CD14-positive monocyte (primary cell): ENCODE measurements around the gene ACCS. TPM values are rescaled to one million over a fixed set of nuclear protein-coding genes. Genes with fewer than 3 reads are reported as not detected.

Experiments used
- DNase-seq, 3 donors: peaks; one replicate each; pipeline ENCODE4 v3.0.0-alpha.2; 2011 to 2022
- H2AFZ ChIP-seq: 2 replicates; pipeline ENCODE4 v1.6.0; 2012; ENCODE audit warnings: mild to moderate bottlenecking, low read depth, low read length, inconsistent platforms; ENCODE audit not compliant: insufficient read depth, poor library complexity, severe bottlenecking
- H3K27ac ChIP-seq, 2 donors: 1 replicate in 1 of 2; 2 replicates in 1 of 2; pipeline ENCODE4 v1.5.1; 2012 to 2013; ENCODE audit warnings: low read length in 2 of 2, control low read depth in 1 of 2, inconsistent platforms in 1 of 2, low read depth in 1 of 2, mild to moderate bottlenecking in 1 of 2
- H3K27me3 ChIP-seq, 2 donors: one replicate each; pipeline versions ENCODE4 v1.6.0 to v1.6.1; 2011 to 2013; ENCODE audit warnings: low read length in 2 of 2; ENCODE audit not compliant: control insufficient read depth in 2 of 2, insufficient read depth in 2 of 2
- H3K36me3 ChIP-seq, 2 donors: replicated peaks in 1 of 2; 1 replicate in 1 of 2; 2 replicates in 1 of 2; pipeline versions ENCODE4 v1.5.1 to v1.6.1; 2012 to 2013; ENCODE audit warnings: low read length in 2 of 2, control low read depth in 1 of 2, inconsistent platforms in 1 of 2, mild to moderate bottlenecking in 1 of 2; ENCODE audit not compliant: insufficient read depth in 2 of 2, control insufficient read depth in 1 of 2
- H3K4me1 ChIP-seq, 2 donors: 1 replicate in 1 of 2; 2 replicates in 1 of 2; pipeline versions ENCODE4 v1.5.1 to v1.6.1; 2012 to 2013; ENCODE audit warnings: low read length in 2 of 2, control low read depth in 1 of 2, inconsistent platforms in 1 of 2, mild to moderate bottlenecking in 1 of 2, moderate library complexity in 1 of 2; ENCODE audit not compliant: insufficient read depth in 2 of 2, control insufficient read depth in 1 of 2
- H3K4me2 ChIP-seq: replicated peaks from 2 replicates; pipeline ENCODE3; 2012; ENCODE audit warnings: low read length, moderate library complexity, mild to moderate bottlenecking; ENCODE audit not compliant: poor library complexity, severe bottlenecking; ENCODE audit errors: extremely low read depth
- H3K4me3 ChIP-seq, 3 experiments: fragments of 200-600 bp in 1 of 3; sonication (generic) in 1 of 3; replicated peaks in 1 of 3; 1 replicate in 2 of 3; 2 replicates in 1 of 3; pipeline ENCODE4 v1.5.1; 2011 to 2013; ENCODE audit warnings: low read length in 3 of 3, mild to moderate bottlenecking in 3 of 3, control low read depth in 2 of 3, low read depth in 2 of 3, inconsistent platforms in 1 of 3, moderate library complexity in 1 of 3
- H3K79me2 ChIP-seq: 2 replicates; pipeline ENCODE4 v1.6.0; 2012; ENCODE audit warnings: mild to moderate bottlenecking, control low read depth, inconsistent platforms, low read length, moderate library complexity; ENCODE audit not compliant: insufficient read depth
- H3K9ac ChIP-seq: 2 replicates; pipeline ENCODE4 v1.6.0; 2017; ENCODE audit warnings: low read length, mild to moderate bottlenecking; ENCODE audit not compliant: insufficient read depth, poor library complexity, severe bottlenecking
- H3K9me3 ChIP-seq, 2 donors: replicated peaks in 1 of 2; 1 replicate in 1 of 2; 2 replicates in 1 of 2; pipeline versions ENCODE4 v1.5.1 to v1.6.1; 2012 to 2013; ENCODE audit warnings: low read length in 2 of 2, control low read depth in 1 of 2; ENCODE audit not compliant: control insufficient read depth in 1 of 2, insufficient read depth in 1 of 2
- H4K20me1 ChIP-seq: 2 replicates; pipeline ENCODE4 v1.6.0; 2012; ENCODE audit warnings: mild to moderate bottlenecking, low read length, control low read depth, moderate library complexity; ENCODE audit not compliant: insufficient read depth
- H3K27ac Mint-ChIP-seq, 7 donors: one replicate each; pipeline ENCODE4 v1.8.0; 2020; ENCODE audit warnings: mild to moderate bottlenecking in 7 of 7, mixed read lengths in 7 of 7, moderate library complexity in 6 of 7, inconsistent platforms in 2 of 7
- H3K27me3 Mint-ChIP-seq, 3 donors: one replicate each; pipeline ENCODE4 v1.8.0; 2021 to 2022; ENCODE audit warnings: low read depth in 3 of 3, mild to moderate bottlenecking in 3 of 3, mixed read lengths in 3 of 3, moderate library complexity in 3 of 3, inconsistent platforms in 1 of 3
- H3K36me3 Mint-ChIP-seq, 2 donors: one replicate each; pipeline ENCODE4 v1.8.0; 2020; ENCODE audit warnings: mixed read lengths in 2 of 2, inconsistent platforms in 1 of 2, mild to moderate bottlenecking in 1 of 2
- H3K4me1 Mint-ChIP-seq: one replicate; pipeline ENCODE4 v1.8.0; 2020; ENCODE audit warnings: mild to moderate bottlenecking, mixed read lengths
- H3K4me3 Mint-ChIP-seq, 2 donors: one replicate each; pipeline ENCODE4 v1.8.0; 2020; ENCODE audit warnings: mild to moderate bottlenecking in 2 of 2, mixed read lengths in 2 of 2, moderate library complexity in 1 of 2
- H3K9me3 Mint-ChIP-seq, 7 donors: one replicate each; pipeline ENCODE4 v1.8.0; 2020 to 2022; ENCODE audit warnings: mixed read lengths in 7 of 7, mild to moderate bottlenecking in 6 of 7, moderate library complexity in 6 of 7, inconsistent platforms in 2 of 7
- CTCF ChIP-seq: fragments of 200-600 bp; IDR thresholded peaks from one replicate; pipeline ENCODE4 v1.8.0; 2022; ENCODE audit warnings: antibody characterized with exemption, mild to moderate bottlenecking
- WGBS: methylation state at CpG from one replicate; pipeline ENCODE4 v1.1.5; 2013; ENCODE audit warnings: missing lambda C conversion rate; ENCODE audit not compliant: insufficient coverage; 5-methylcytosine and 5-hydroxymethylcytosine counted together
- intact Hi-C, 2 donors: fragments of 100-400 bp; cut with micrococcal nuclease; formaldehyde crosslinking; loops; one replicate each; pipeline versions ENCODE4 v1.15.0 to v1.15.1; 2023
- polyA plus RNA-seq, 3 donors: library from polyadenylated mRNA; depleted of rRNA in 1 of 3; unstranded in 2 of 3; stranded (reverse) in 1 of 3; fragments of 300-500 nt in 2 of 3; fragments of >200 nt in 1 of 3; fragmentation: Illumina TruSeq in 2 of 3; gene quantifications; 1 replicate in 2 of 3; 2 replicates in 1 of 3; pipeline ENCODE4 v1.2.3, GENCODE V29; 2012 to 2021

The ACCS gene
- polyA plus RNA-seq, 3 donors: 1.3 to 46.6 (median 1.7) TPM

GRCh38 chr11:44033856-44034255, 32.2 kb upstream of the ACCS start:
- no peak overlapping the region for H3K4me2 ChIP-seq
- no peaks in the 10 kb centered on the region for H3K79me2 ChIP-seq
- WGBS: 71% methylated on average over 1 of the region's 3 CpGs
- no peaks in the 10 kb centered on the region for H3K36me3 ChIP-seq
- H3K36me3 Mint-ChIP-seq: no peaks in the 10 kb centered on the region
- peaks cover 15 to 17% (median 16%) of the 10 kb centered on the region in 3 donors for H3K27me3 Mint-ChIP-seq
- no peak for DNase-seq
- no peak overlapping the region for H2AFZ ChIP-seq
- no peak for TF ChIP-seq CTCF
- no peak overlapping the region for H3K4me3 Mint-ChIP-seq
- intact Hi-C loops: no loop called here
- H3K4me1 ChIP-seq: no peaks in the 10 kb centered on the region
- H3K27ac ChIP-seq: no peak overlapping the region
- no peaks in the 10 kb centered on the region for H3K9me3 Mint-ChIP-seq
- H3K4me3 ChIP-seq: no peak overlapping the region
- no peaks in the 10 kb centered on the region for H4K20me1 ChIP-seq
- H3K27ac Mint-ChIP-seq: no peak overlapping the region
- no peaks in the 10 kb centered on the region for H3K4me1 Mint-ChIP-seq
- no peak overlapping the region for H3K9ac ChIP-seq
- no peaks in the 10 kb centered on the region for H3K9me3 ChIP-seq
- no peaks in the 10 kb centered on the region for H3K27me3 ChIP-seq

GRCh38 chr11:44034639-44035038, 31.4 kb upstream of the ACCS start:
- intact Hi-C loops: no loop called here
- H4K20me1 ChIP-seq: no peaks in the 10 kb centered on the region
- Mint-ChIP-seq H3K27me3 (peaks cover 12 to 17% (median 16%) of the 10 kb centered on the region in 3 donors), H3K9me3 (no peaks in the 10 kb centered on the region), H3K4me3 (no peak overlapping the region), H3K27ac (no peak overlapping the region), H3K36me3 (no peaks in the 10 kb centered on the region), H3K4me1 (no peaks in the 10 kb centered on the region)
- TF ChIP-seq CTCF: no peak
- H3K4me1 ChIP-seq: no peaks in the 10 kb centered on the region
- H3K4me3 ChIP-seq: no peak overlapping the region
- no peaks in the 10 kb centered on the region for H3K36me3 ChIP-seq
- no peaks in the 10 kb centered on the region for H3K9me3 ChIP-seq
- no peak overlapping the region for H2AFZ ChIP-seq
- no peak overlapping the region for H3K4me2 ChIP-seq
- H3K27ac ChIP-seq: no peak overlapping the region
- no peak for DNase-seq
- H3K9ac ChIP-seq: no peak overlapping the region
- no peaks in the 10 kb centered on the region for H3K79me2 ChIP-seq
- no peaks in the 10 kb centered on the region for H3K27me3 ChIP-seq
